H9 (cell line): ENCODE results near the gene FBXO21. TPM values are rescaled to one million over a fixed set of nuclear protein-coding genes. Genes with fewer than 3 reads are reported as not detected.

ENCODE experiments used
- DNase-seq: peaks from one replicate; pipeline ENCODE4 v3.0.0-alpha.2; 2017
- H2AFZ ChIP-seq: one replicate; pipeline ENCODE4 v1.6.1; 2013; ENCODE audit warnings: mild to moderate bottlenecking, low read length, control low read depth, moderate library complexity
- H2AK5ac ChIP-seq: 2 replicates; pipeline ENCODE4 v1.6.1; 2013; ENCODE audit warnings: low read length, control low read depth, mixed read lengths; ENCODE audit not compliant: insufficient read length
- H2BK120ac ChIP-seq: one replicate; pipeline ENCODE4 v1.6.1; 2013; ENCODE audit warnings: low read depth, mild to moderate bottlenecking, low read length, control low read depth, inconsistent platforms; ENCODE audit not compliant: poor library complexity, severe bottlenecking
- H2BK12ac ChIP-seq: 2 replicates; pipeline ENCODE4 v1.6.1; 2013; ENCODE audit warnings: low read length, control low read depth, mixed read lengths, low read depth; ENCODE audit not compliant: insufficient read length
- H2BK15ac ChIP-seq: 2 replicates; pipeline ENCODE4 v1.6.1; 2013; ENCODE audit warnings: low read depth, low read length, control low read depth
- H2BK20ac ChIP-seq: one replicate; pipeline ENCODE4 v1.6.1; 2013; ENCODE audit warnings: low read depth, mild to moderate bottlenecking, low read length, control low read depth, inconsistent platforms; ENCODE audit not compliant: poor library complexity, severe bottlenecking
- H2BK5ac ChIP-seq: 2 replicates; pipeline ENCODE4 v1.6.1; 2013; ENCODE audit warnings: low read length, control low read depth, mixed read lengths; ENCODE audit not compliant: insufficient read length
- H3K14ac ChIP-seq: 2 replicates; pipeline ENCODE4 v1.6.1; 2013; ENCODE audit warnings: low read length, control low read depth; ENCODE audit not compliant: insufficient read depth
- H3K18ac ChIP-seq: 2 replicates; pipeline ENCODE4 v1.6.1; 2013; ENCODE audit warnings: low read depth, mild to moderate bottlenecking, mixed read lengths, low read length, control low read depth; ENCODE audit not compliant: insufficient read length
- H3K23ac ChIP-seq: 2 replicates; pipeline ENCODE4 v1.6.1; 2013; ENCODE audit warnings: low read length, control low read depth, mixed read lengths, low read depth; ENCODE audit not compliant: insufficient read length
- H3K23me2 ChIP-seq: 2 replicates; pipeline ENCODE4 v1.6.1; 2013; ENCODE audit warnings: low read depth, mild to moderate bottlenecking, mixed read lengths, low read length, control low read depth; ENCODE audit not compliant: insufficient read length, poor library complexity, severe bottlenecking
- H3K27ac ChIP-seq: 2 replicates; pipeline ENCODE4 v1.5.1; 2013; ENCODE audit warnings: low read length, control low read depth, mixed read lengths, low read depth; ENCODE audit not compliant: insufficient read length
- H3K27me3 ChIP-seq: 2 replicates; pipeline ENCODE4 v1.6.1; 2013; ENCODE audit warnings: low read length, control low read depth, inconsistent platforms; ENCODE audit not compliant: insufficient read depth
- H3K4ac ChIP-seq: 2 replicates; pipeline ENCODE4 v1.6.1; 2013; ENCODE audit warnings: low read depth, mild to moderate bottlenecking, control low read depth, inconsistent platforms, low read length, moderate library complexity
- H3K4me1 ChIP-seq: 2 replicates; pipeline ENCODE4 v1.6.1; 2013; ENCODE audit warnings: low read length, control low read depth, inconsistent platforms; ENCODE audit not compliant: insufficient read depth
- H3K4me2 ChIP-seq: 2 replicates; pipeline ENCODE4 v1.6.1; 2013; ENCODE audit warnings: low read length, control low read depth, mixed read lengths; ENCODE audit not compliant: insufficient read length, insufficient read depth
- H3K56ac ChIP-seq: 2 replicates; pipeline ENCODE4 v1.6.1; 2013; ENCODE audit warnings: low read depth, mild to moderate bottlenecking, mixed read lengths, low read length, control low read depth; ENCODE audit not compliant: insufficient read length
- H3K79me1 ChIP-seq: 2 replicates; pipeline ENCODE4 v1.6.1; 2013; ENCODE audit warnings: low read depth, mild to moderate bottlenecking, moderate library complexity, low read length, control low read depth, inconsistent platforms; ENCODE audit not compliant: insufficient read depth, poor library complexity, severe bottlenecking
- H3K79me2 ChIP-seq: 2 replicates; pipeline ENCODE4 v1.6.1; 2013; ENCODE audit warnings: low read length, control low read depth, inconsistent platforms; ENCODE audit not compliant: insufficient read depth
- H3K9ac ChIP-seq: 2 replicates; pipeline ENCODE4 v1.6.1; 2013; ENCODE audit warnings: low read length, control low read depth, mixed read lengths; ENCODE audit not compliant: insufficient read length; ENCODE audit errors: extremely low read depth
- H3K9me3 ChIP-seq: one replicate; pipeline ENCODE4 v1.6.1; 2013; ENCODE audit warnings: low read depth, low read length, inconsistent platforms; ENCODE audit not compliant: control insufficient read depth
- H3T11ph ChIP-seq: one replicate; pipeline ENCODE4 v1.6.1; 2013; ENCODE audit warnings: mild to moderate bottlenecking, low read length, control low read depth, inconsistent platforms
- H4K20me1 ChIP-seq: one replicate; pipeline ENCODE4 v1.6.1; 2013; ENCODE audit not compliant: control insufficient read depth, insufficient read length, insufficient read depth
- H4K5ac ChIP-seq: 2 replicates; pipeline ENCODE4 v1.6.1; 2013; ENCODE audit warnings: low read depth, mild to moderate bottlenecking, mixed read lengths, low read length, control low read depth; ENCODE audit not compliant: insufficient read length
- H4K8ac ChIP-seq: replicated peaks from 2 replicates; pipeline ENCODE4 v1.6.1; 2013; ENCODE audit warnings: low read length, control low read depth, mixed read lengths, low read depth; ENCODE audit not compliant: insufficient read length
- H4K91ac ChIP-seq: 2 replicates; pipeline ENCODE4 v1.6.1; 2013; ENCODE audit warnings: low read depth, mild to moderate bottlenecking, moderate library complexity, mixed read lengths, low read length, control low read depth; ENCODE audit not compliant: insufficient read length
- H3K27ac Mint-ChIP-seq, 3 experiments: 2 replicates in 2 of 3; 3 replicates in 1 of 3; pipeline ENCODE4 v1.8.0; 2020 to 2021; ENCODE audit warnings: mixed read lengths in 3 of 3, mild to moderate bottlenecking in 1 of 3, moderate library complexity in 1 of 3
- H3K27me3 Mint-ChIP-seq: 2 replicates; pipeline ENCODE4 v1.8.0; 2021; ENCODE audit warnings: low read depth, mild to moderate bottlenecking, moderate library complexity, mixed read lengths
- H3K36me3 Mint-ChIP-seq, 3 experiments: 2 replicates in 2 of 3; 3 replicates in 1 of 3; pipeline ENCODE4 v1.8.0; 2020 to 2021; ENCODE audit warnings: low read depth in 3 of 3, mixed read lengths in 3 of 3; ENCODE audit not compliant: insufficient read depth in 1 of 3
- H3K4me1 Mint-ChIP-seq, 2 experiments: 2 replicates each; pipeline ENCODE4 v1.8.0; 2020; ENCODE audit warnings: mixed read lengths in 2 of 2
- H3K4me3 Mint-ChIP-seq, 2 experiments: 2 replicates in 1 of 2; 3 replicates in 1 of 2; pipeline ENCODE4 v1.8.0; 2020 to 2021; ENCODE audit warnings: mild to moderate bottlenecking in 2 of 2, mixed read lengths in 2 of 2, moderate library complexity in 1 of 2
- H3K9me3 Mint-ChIP-seq, 2 experiments: 2 replicates in 1 of 2; 3 replicates in 1 of 2; pipeline ENCODE4 v1.8.0; 2020; ENCODE audit warnings: mild to moderate bottlenecking in 2 of 2, mixed read lengths in 2 of 2, moderate library complexity in 1 of 2
- CTCF ChIP-seq: fragments of 200-600 bp; sonication (generic); conservative IDR thresholded peaks from 3 replicates; pipeline ENCODE4 v1.8.0; 2021; ENCODE audit warnings: antibody characterized with exemption, mild to moderate bottlenecking
- WGBS: extraction: QIAGEN DNeasy Blood & Tissue Kit; methylation state at CpG from one replicate; pipeline ENCODE4 v1.1.7; 2013; ENCODE audit warnings: missing lambda C conversion rate, low lambda C conversion rate, mixed read lengths; ENCODE audit not compliant: insufficient read length; ENCODE audit errors: extremely low coverage; 5-methylcytosine and 5-hydroxymethylcytosine counted together
- total RNA-seq: library from RNA; stranded (reverse); gene quantifications from 2 replicates; pipeline ENCODE4 v1.2.1, GENCODE V29; 2021

The FBXO21 gene
- total RNA-seq, 1 experiment from 2014 or later, result 58.6 TPM

GRCh38 chr12:117168976-117169375 is 21.3 kb downstream of the FBXO21 start:
- Histone ChIP-seq H3K23ac (no peak overlapping the region), H3K4ac (no peak overlapping the region), H3K9me3 (no peaks in the 10 kb centered on the region), H2BK5ac (no peak overlapping the region), H2BK12ac (no peak overlapping the region), H3K18ac (no peak overlapping the region), H2AFZ (no peak overlapping the region), H3K79me1 (no peaks in the 10 kb centered on the region), H4K20me1 (no peaks in the 10 kb centered on the region), H4K5ac (no peak overlapping the region), H3K79me2 (no peaks in the 10 kb centered on the region), H2BK20ac (no peak overlapping the region), H2AK5ac (no peak overlapping the region), H3K14ac (no peak overlapping the region), H3K27me3 (no peaks in the 10 kb centered on the region), H3K56ac (no peak overlapping the region), H3K23me2 (no peaks in the 10 kb centered on the region), H3K4me1 (no peaks in the 10 kb centered on the region), H4K91ac (no peak overlapping the region), H2BK15ac (no peak overlapping the region), H3T11ph (no peak overlapping the region), H4K8ac (no peak overlapping the region), H3K4me2 (no peak overlapping the region), H3K27ac (no peak overlapping the region), H2BK120ac (no peak overlapping the region), H3K9ac (no peak overlapping the region)
- Mint-ChIP-seq H3K4me3 (no peak overlapping the region), H3K4me1 (no peaks in the 10 kb centered on the region), H3K27ac (no peak overlapping the region), H3K36me3 (peaks cover 52 to 92% (median 87%) of the 10 kb centered on the region in 3 experiments), H3K27me3 (no peaks in the 10 kb centered on the region), H3K9me3 (no peaks in the 10 kb centered on the region)
- TF ChIP-seq CTCF, result no peak
- no peak for DNase-seq
- no CpG with 5 or more reads among the region's 3 CpGs for WGBS
